Measurements from ENCODE around the gene ASCL2. TPM values are rescaled to one million over a fixed set of nuclear protein-coding genes. Genes with fewer than 3 reads are reported as not detected.

The ASCL2 gene
- total and polyA plus RNA-seq, 10 donors: 0.68 to 3.0 (median 2.3) TPM

DNA sequence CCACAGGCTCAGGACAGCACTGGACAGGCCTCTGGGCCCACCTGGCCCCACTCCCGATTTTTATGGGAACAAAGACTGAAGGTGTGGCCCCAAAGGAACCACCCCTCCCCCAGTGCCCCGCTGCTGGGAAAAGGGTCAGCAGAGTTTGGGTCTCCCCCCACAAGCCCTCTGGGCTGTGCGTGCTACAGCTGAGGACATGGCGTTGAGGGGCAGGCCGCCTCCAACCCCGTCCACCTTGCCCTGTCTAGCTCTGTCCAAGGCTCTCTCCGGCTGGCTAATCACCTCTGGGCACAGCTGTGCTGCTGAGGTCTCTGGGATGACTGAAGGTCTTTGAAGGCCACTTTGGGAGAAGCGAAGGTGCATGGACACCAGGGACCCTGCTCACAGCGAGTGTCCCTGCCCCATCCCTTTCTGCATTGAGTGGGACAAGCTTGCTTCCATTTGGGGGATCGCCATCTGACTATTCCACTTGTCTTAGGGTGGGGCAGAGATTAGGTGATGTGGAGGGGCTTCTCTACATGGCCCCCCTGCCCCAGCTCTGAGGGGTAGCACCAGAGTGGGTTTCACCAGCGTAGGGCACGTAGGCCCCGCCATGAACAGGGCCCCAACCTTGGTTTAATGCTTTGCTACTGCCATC, 6.5 kb downstream of the ASCL2 start:
- peaks cover 0 to 21% (median 5%) of the 10 kb centered on the region in 7 donors for H3K27me3 ChIP-seq (replicated peaks in 1 of 7)
- no peaks in the 10 kb centered on the region for H3K36me3 ChIP-seq
- H3K27ac ChIP-seq: no peak overlapping the region
- no peaks in the 10 kb centered on the region for H3K9me3 ChIP-seq
- intact Hi-C loops (cut with DNase I; ENCODE audit: low total_unique reads): no loop called here
- TF ChIP-seq POLR2AphosphoS5 (IDR thresholded peaks at IDR 0.05): no peak
- no peak for TF ChIP-seq POLR2A (IDR thresholded peaks at IDR 0.05)
- TF ChIP-seq, protein P1, sequence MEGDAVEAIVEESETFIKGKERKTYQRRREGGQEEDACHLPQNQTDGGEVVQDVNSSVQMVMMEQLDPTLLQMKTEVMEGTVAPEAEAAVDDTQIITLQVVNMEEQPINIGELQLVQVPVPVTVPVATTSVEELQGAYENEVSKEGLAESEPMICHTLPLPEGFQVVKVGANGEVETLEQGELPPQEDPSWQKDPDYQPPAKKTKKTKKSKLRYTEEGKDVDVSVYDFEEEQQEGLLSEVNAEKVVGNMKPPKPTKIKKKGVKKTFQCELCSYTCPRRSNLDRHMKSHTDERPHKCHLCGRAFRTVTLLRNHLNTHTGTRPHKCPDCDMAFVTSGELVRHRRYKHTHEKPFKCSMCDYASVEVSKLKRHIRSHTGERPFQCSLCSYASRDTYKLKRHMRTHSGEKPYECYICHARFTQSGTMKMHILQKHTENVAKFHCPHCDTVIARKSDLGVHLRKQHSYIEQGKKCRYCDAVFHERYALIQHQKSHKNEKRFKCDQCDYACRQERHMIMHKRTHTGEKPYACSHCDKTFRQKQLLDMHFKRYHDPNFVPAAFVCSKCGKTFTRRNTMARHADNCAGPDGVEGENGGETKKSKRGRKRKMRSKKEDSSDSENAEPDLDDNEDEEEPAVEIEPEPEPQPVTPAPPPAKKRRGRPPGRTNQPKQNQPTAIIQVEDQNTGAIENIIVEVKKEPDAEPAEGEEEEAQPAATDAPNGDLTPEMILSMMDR (IDR thresholded peaks at IDR 0.05 in 8 of 11, conservative IDR thresholded peaks at IDR 0.05 in 3 of 11): no peak
- whole genome bisulfite sequencing, 5 donors: 93 to 97% (median 96%) methylated on average over 6 to 13 of the region's 13 CpGs
- no peak for DNase-seq
- no peak overlapping the region for H3K4me3 ChIP-seq
- H3K4me1 ChIP-seq: peaks cover 11 to 42% (median 29%) of the 10 kb centered on the region in 6 donors

GRCh38 chr11:2263071-2263565, 7.3 kb downstream of the ASCL2 start:
- Histone ChIP-seq H3K27me3 (replicated peaks in 1 of 7) (peaks cover 0 to 14% (median 0%) of the 10 kb centered on the region in 7 donors), H3K9me3 (no peaks in the 10 kb centered on the region), H3K4me1 (peaks cover 11 to 35% (median 22%) of the 10 kb centered on the region in 6 donors), H3K4me3 (no peak overlapping the region), H3K27ac (no peak overlapping the region), H3K36me3 (no peaks in the 10 kb centered on the region)
- no peak for DNase-seq
- TF ChIP-seq POLR2A (IDR thresholded peaks at IDR 0.05) (no peak), POLR2AphosphoS5 (IDR thresholded peaks at IDR 0.05) (no peak)
- TF ChIP-seq, protein P1 (IDR thresholded peaks at IDR 0.05 in 8 of 11, conservative IDR thresholded peaks at IDR 0.05 in 3 of 11): no peak
- intact Hi-C loops (cut with DNase I; ENCODE audit: low total_unique reads): no loop called here
- 86 to 94% (median 91%) methylated on average over 6 to 10 of the region's 10 CpGs for WGBS, 5 donors

- Histone ChIP-seq H3K27me3 (replicated peaks in 1 of 7) (peaks cover 0 to 8% (median 0%) of the 10 kb centered on the region in 7 donors), H3K36me3 (no peaks in the 10 kb centered on the region), H3K4me1 (peaks cover 11 to 29% (median 21%) of the 10 kb centered on the region in 6 donors), H3K27ac (no peak overlapping the region), H3K9me3 (no peaks in the 10 kb centered on the region), H3K4me3 (no peak overlapping the region)
- no peak for DNase-seq
- 93 to 94% (median 93%) methylated on average over 12 to 18 of the region's 18 CpGs for WGBS, 5 donors
- TF ChIP-seq, protein P1 (IDR thresholded peaks at IDR 0.05 in 8 of 11, conservative IDR thresholded peaks at IDR 0.05 in 3 of 11): no peak
- no peak for TF ChIP-seq POLR2A (IDR thresholded peaks at IDR 0.05)
- TF ChIP-seq POLR2AphosphoS5 (IDR thresholded peaks at IDR 0.05): no peak
- intact Hi-C loops (cut with DNase I; ENCODE audit: low total_unique reads): no loop called here
Measured at GRCh38 chr11:2262301-2263070, 7.9 kb downstream of the ASCL2 start.

Measured in spleen (tissue), 11 donors.